K562 (cell line): ENCODE results near the gene ATRAID. TPM values are rescaled to one million over a fixed set of nuclear protein-coding genes. Genes with fewer than 3 reads are reported as not detected.

Source experiments
- ATAC-seq: fragments of 200-7000 bp; cut with Tn5 transposase; 3 replicates; pipeline ENCODE4 v1.9.1; 2020; ENCODE audit warnings: moderate library complexity
- BruUV-seq: library from RNA; stranded (reverse); fragments of 400-500 nt; replicated peaks from 2 replicates; lab custom pipeline; 2021; lab: Mats Ljungman, UMichigan
- CTCF ChIA-PET: fragments of 300-600 bp; formaldehyde crosslinking; extraction: SDS; loops from one replicate; lab custom pipeline; 2021; ENCODE audit warnings: low intra/inter-chr PET ratio; lab: Yijun Ruan, JAX
- POLR2A ChIA-PET: fragments of 300-600, 350-650 bp; sonication (Branson Sonifier 250); formaldehyde crosslinking; extraction: SDS; loops from one replicate; lab custom pipeline; 2021; ENCODE audit warnings: antibody characterized with exemption, inconsistent platforms; lab: Yijun Ruan, JAX
- DNase-seq, 4 experiments: peaks; one replicate each; pipeline versions ENCODE4 v3.0.0 to v3.0.0-alpha.2; 2011 to 2018; ENCODE audit warnings: low spot score in 3 of 4, mixed read lengths in 3 of 4; ENCODE audit errors: extremely low read depth in 1 of 4
- FAIRE-seq: peaks from 2 replicates; lab custom pipeline; 2011; peaks lifted over from hg19 to GRCh38; lab: Jason Lieb, UNC
- H2AFZ ChIP-seq: 2 replicates; pipeline ENCODE4 v1.6.0; 2011; ENCODE audit warnings: low read depth, low read length, control low read depth, inconsistent platforms
- H3K27ac ChIP-seq: fragments of 200-600 bp; 3 replicates; pipeline ENCODE4 v1.8.0; 2011; ENCODE audit warnings: low read depth, mild to moderate bottlenecking, control low read depth, inconsistent platforms, low read length, moderate library complexity, mixed read lengths; ENCODE audit errors: extremely low read depth
- H3K27me3 ChIP-seq, 2 experiments: fragments of 300-600 bp in 1 of 2; 2 replicates in 1 of 2; 3 replicates in 1 of 2; pipeline versions ENCODE4 v1.6.0 to v1.8.0; 2011; ENCODE audit warnings: inconsistent platforms in 2 of 2, low read length in 2 of 2, mild to moderate bottlenecking in 1 of 2, mixed read lengths in 1 of 2, moderate library complexity in 1 of 2; ENCODE audit not compliant: control insufficient read depth in 2 of 2, insufficient read depth in 2 of 2
- H3K36me3 ChIP-seq: fragments of 300-600 bp; 3 replicates; pipeline ENCODE4 v1.8.0; 2011; ENCODE audit warnings: mild to moderate bottlenecking, low read length, inconsistent platforms; ENCODE audit not compliant: control insufficient read depth, insufficient read depth
- H3K4me1 ChIP-seq, 2 experiments: fragments of 200-600 bp in 1 of 2; replicated peaks in 1 of 2; 2 replicates in 1 of 2; 3 replicates in 1 of 2; pipeline versions ENCODE4 v1.5.1 to v1.8.0; 2011; ENCODE audit warnings: inconsistent platforms in 2 of 2, low read length in 2 of 2, mild to moderate bottlenecking in 1 of 2, mixed read lengths in 1 of 2, moderate library complexity in 1 of 2; ENCODE audit not compliant: control insufficient read depth in 2 of 2, insufficient read depth in 2 of 2
- H3K4me2 ChIP-seq: 2 replicates; pipeline ENCODE4 v1.6.1; 2011; ENCODE audit warnings: low read length, control low read depth, inconsistent platforms, mixed read lengths; ENCODE audit not compliant: insufficient read depth
- H3K4me3 ChIP-seq: fragments of 200-600 bp; sonication (generic), shearing (Covaris generic); 2 replicates; pipeline ENCODE4 v1.5.1; 2016; ENCODE audit warnings: control low read depth, inconsistent platforms
- H3K79me2 ChIP-seq: fragments of 200-600 bp; 3 replicates; pipeline ENCODE4 v1.8.0; 2011; ENCODE audit warnings: low read length, inconsistent platforms; ENCODE audit not compliant: control insufficient read depth, insufficient read depth
- H3K9ac ChIP-seq, 2 experiments: 2 replicates each; pipeline versions ENCODE4 v1.6.0 to v1.6.1; 2011; ENCODE audit warnings: low read depth in 2 of 2, low read length in 2 of 2, control low read depth in 1 of 2, inconsistent platforms in 1 of 2, mild to moderate bottlenecking in 1 of 2, mixed read lengths in 1 of 2; ENCODE audit not compliant: insufficient read depth in 1 of 2
- H3K9me1 ChIP-seq: one replicate; pipeline ENCODE4 v1.6.0; 2011; ENCODE audit warnings: inconsistent platforms, mild to moderate bottlenecking, low read length, moderate library complexity; ENCODE audit not compliant: control insufficient read depth, insufficient read depth
- H3K9me3 ChIP-seq: replicated peaks from 2 replicates; pipeline ENCODE4 v1.5.1; 2011; ENCODE audit warnings: low read depth, low read length, inconsistent platforms; ENCODE audit not compliant: control insufficient read depth, insufficient read depth
- H4K20me1 ChIP-seq: replicated peaks from 2 replicates; pipeline ENCODE4 v1.6.1; 2011; ENCODE audit warnings: low read length, inconsistent platforms, mixed read lengths; ENCODE audit not compliant: control insufficient read depth, insufficient read depth
- CEBPB ChIP-seq: fragments of 450-650 bp; IDR thresholded peaks from 2 replicates; pipeline ENCODE4 v1.6.1; 2016; ENCODE audit warnings: missing genetic modification characterization, missing compliant biosample characterization
- CEBPG ChIP-seq, 3 experiments: fragments of 200-800 bp in 1 of 3; sonication (Bioruptor generic) in 1 of 3; sonication (generic) in 1 of 3; formaldehyde crosslinking in 1 of 3; IDR thresholded peaks in 2 of 3; conservative IDR thresholded peaks in 1 of 3; 2 replicates each; pipeline versions ENCODE4 v1.6.1 to v1.8.0; 2016 to 2022; ENCODE audit warnings: missing compliant biosample characterization in 2 of 3, missing genetic modification characterization in 2 of 3, mild to moderate bottlenecking in 1 of 3, missing genetic modification reagents in 1 of 3
- EHMT2 ChIP-seq: fragments of 450-650 bp; IDR thresholded peaks from 2 replicates; pipeline ENCODE4 v1.6.1; 2018; ENCODE audit warnings: antibody characterized with exemption
- NFE2 ChIP-seq: IDR thresholded peaks from 2 replicates; pipeline ENCODE4 v1.6.1; 2014; ENCODE audit warnings: antibody characterized with exemption, low read depth
- PRMT5 ChIP-seq: sonication (generic); formaldehyde crosslinking; IDR thresholded peaks from 2 replicates; pipeline ENCODE4 v1.5.0; 2020; ENCODE audit warnings: missing genetic modification reagents
- RB1 ChIP-seq: fragments of 450-650 bp; IDR thresholded peaks from 2 replicates; pipeline ENCODE4 v1.6.1; 2017; ENCODE audit warnings: low read depth, mild to moderate bottlenecking
- ZNF436 ChIP-seq: fragments of 250-450, 450-650 bp; sonication (Bioruptor Pico); formaldehyde crosslinking; IDR thresholded peaks from 2 replicates; pipeline ENCODE4 v1.7.0; 2020; ENCODE audit warnings: mild to moderate bottlenecking
- ZNF766 ChIP-seq: fragments of 200-800 bp; sonication (Bioruptor generic); conservative IDR thresholded peaks from 2 replicates; pipeline ENCODE4 v1.6.1; 2016; ENCODE audit warnings: missing genetic modification characterization, missing compliant biosample characterization
- WGBS: fragments of 100-300 bp; shearing (Covaris generic); methylation state at CpG from one replicate; pipeline ENCODE4 v1.1.6; 2016; ENCODE audit warnings: low coverage, mixed read lengths; ENCODE audit not compliant: insufficient coverage; ENCODE audit errors: missing lambda C conversion rate; 5-methylcytosine and 5-hydroxymethylcytosine counted together
- in situ Hi-C: fragments of 300-500 bp; cut with MboI; formaldehyde crosslinking; loops from 4 replicates; pipeline ENCODE4 v1.15.0; 2018; ENCODE audit warnings: inconsistent platforms, mixed read lengths
- intact Hi-C: fragments of 100-400 bp; cut with micrococcal nuclease; formaldehyde crosslinking; loops from 2 replicates; pipeline ENCODE4 v1.14.2; 2022
- polyA plus RNA-seq, 8 experiments: library from polyadenylated mRNA; depleted of rRNA in 4 of 8; stranded (reverse) in 5 of 8; unstranded in 3 of 8; fragments of >200 nt; fragmentation: Nextera tagmentation in 2 of 8; fragmentation: Illumina TruSeq in 1 of 8; extraction: Ambion mirVana in 2 of 8; extraction: Trizol in 1 of 8; gene quantifications; 2 replicates each; pipeline versions ENCODE4 v1.2.1 to v1.2.3, GENCODE V29; 2011 to 2014; ENCODE audit warnings: inconsistent platforms in 1 of 8, missing spikeins in 1 of 8
- total RNA-seq, 7 experiments: library from RNA; depleted of rRNA in 6 of 7; stranded (reverse); fragments of >200 nt in 6 of 7; fragmentation: Illumina TruSeq in 2 of 7; extraction: Trizol in 2 of 7; gene quantifications; 2 replicates each; pipeline versions ENCODE4 v1.2.1 to v1.2.3, GENCODE V29; 2011 to 2021; ENCODE audit warnings: low replicate concordance in 1 of 7
- TF ChIP-seq, protein P1 (sequence below): fragments of 250-450 bp; sonication (Bioruptor Pico); IDR thresholded peaks from 2 replicates; pipeline ENCODE4 v1.8.0; 2021; ENCODE audit warnings: mild to moderate bottlenecking, moderate library complexity
- TF ChIP-seq, protein P2 (sequence below): sonication (generic); formaldehyde crosslinking; IDR thresholded peaks from 2 replicates; pipeline ENCODE4 v1.8.0; 2023; ENCODE audit warnings: missing genetic modification reagents, mild to moderate bottlenecking, borderline replicate concordance

The ATRAID gene
- total and polyA plus RNA-seq, 9 of the 15 experiments (the other 6 are each of a cell fraction or from before 2014, with no cell fraction given) = 70.2 to 187 (median 108) TPM

DNA sequence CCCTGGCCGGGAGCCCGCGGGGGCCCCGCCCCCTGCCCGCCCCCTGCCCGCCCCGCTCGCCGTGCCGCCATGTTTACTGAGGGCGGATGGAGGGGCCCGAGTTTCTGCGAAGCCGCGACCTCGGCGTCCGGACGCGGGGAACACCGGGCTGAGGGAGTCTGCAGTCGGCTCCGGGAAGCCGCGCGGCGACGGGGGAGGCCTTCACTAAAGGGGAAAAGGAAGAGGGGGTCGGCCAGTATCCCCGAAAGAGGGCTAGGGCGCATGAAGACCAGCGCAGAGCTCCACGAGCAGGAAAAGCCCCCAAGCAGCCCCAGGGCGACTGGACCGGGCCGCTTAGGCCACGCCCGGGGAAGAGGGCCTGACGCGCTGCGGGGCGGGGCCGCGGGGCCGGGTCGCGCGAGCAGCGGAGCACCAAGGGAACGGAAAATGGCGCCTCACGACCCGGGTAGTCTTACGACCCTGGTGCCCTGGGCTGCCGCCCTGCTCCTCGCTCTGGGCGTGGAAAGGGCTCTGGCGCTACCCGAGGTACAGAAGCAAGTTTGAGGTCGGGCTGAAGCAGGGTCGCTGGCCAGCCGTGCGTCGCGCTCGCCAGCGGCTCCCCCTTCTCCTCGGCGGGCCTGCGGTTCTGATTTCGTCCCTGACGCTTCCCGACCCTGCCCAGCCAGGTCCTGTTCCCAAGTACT is at the start of gene ATRAID, which contains the start of gene SLC5A6 (continued):
- TF ChIP-seq PRMT5 = no peak

DNA sequence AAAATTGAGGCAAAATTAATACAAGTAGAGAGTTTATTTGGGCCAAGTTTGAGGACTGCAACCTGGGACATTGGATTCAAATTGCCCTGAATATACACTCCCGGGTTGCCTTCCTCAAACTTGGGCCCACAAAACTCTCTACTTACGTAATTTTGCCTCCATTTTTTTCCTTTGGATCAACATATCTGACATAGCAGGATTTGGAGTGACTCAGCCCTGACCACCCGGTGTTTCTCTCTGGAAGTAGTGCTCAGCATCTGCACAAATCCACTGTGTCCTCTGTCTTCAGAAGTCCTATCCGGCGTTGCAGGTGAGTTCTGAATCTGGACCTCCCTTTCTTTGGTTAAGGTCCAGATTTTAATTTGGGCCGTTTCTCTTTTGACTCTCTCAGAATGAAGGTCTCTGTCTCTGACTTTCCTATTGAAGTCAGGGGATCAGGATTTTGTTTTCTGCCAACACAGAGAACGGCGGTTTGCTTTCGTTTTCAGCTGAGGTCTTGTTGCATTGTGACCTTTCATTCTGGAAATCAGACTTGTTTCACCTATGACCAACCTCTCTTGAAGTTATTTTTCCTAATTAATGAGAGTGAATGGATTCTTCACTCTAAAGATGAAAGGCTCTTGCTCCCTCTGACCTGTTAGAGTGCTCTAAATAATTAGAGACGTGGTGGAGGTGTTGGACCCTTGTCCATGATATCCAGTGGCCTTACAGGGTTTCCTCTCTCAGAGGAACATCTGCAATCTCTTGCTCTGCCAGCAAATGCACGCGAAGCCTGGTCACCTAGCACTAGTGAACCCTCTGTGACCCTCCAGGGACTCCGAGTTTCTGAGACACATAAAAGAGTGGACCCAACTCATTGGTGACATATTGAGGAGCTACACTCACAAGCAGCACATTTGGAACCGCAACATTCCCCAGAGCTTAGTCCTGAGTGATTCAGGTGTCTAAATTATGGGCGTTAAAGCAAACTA is 49.4 kb upstream of the ATRAID start:
- ChIA-PET CTCF (no interaction called here), POLR2A (interaction anchor here (1.8 kb wide), 1 partner anchor 10 kb away, joined by 6 read pairs; no protein-coding TSS in a partner anchor)
- intact Hi-C loops = no loop called here
- Histone ChIP-seq H3K36me3 (no peaks in the 10 kb centered on the region), H2AFZ (peak overlapping the region; percentile 86), H3K79me2 (no peaks in the 10 kb centered on the region), H3K9me1 (no peaks in the 10 kb centered on the region), H3K27ac (no peak overlapping the region), H4K20me1 (no peaks in the 10 kb centered on the region), H3K9ac (peak overlapping the region; percentile 13 to 31; a peak in 3 of 4 replicates), H3K27me3 (no peaks in the 10 kb centered on the region), H3K4me2 (peak overlapping the region; percentile 55), H3K4me1 (peaks cover 0 to 13% of the 10 kb centered on the region in 2 experiments; a peak in 3 of 5 replicates), H3K9me3 (no peaks in the 10 kb centered on the region), H3K4me3 (0 out of 2 replicates have a peak overlapping the region, but pooled peaks have one; percentile 5)
- 29% methylated on average over 15 of the region's 15 CpGs for WGBS
- peak; percentile 52; the same call in 2 of the 3 replicates for ATAC-seq
- in situ Hi-C loops = no loop called here
- no TSS peak for BruUV-seq
- peak in 3 of 4 experiments; percentile 33 to 47 (median 47) for DNase-seq
- peak; percentile 37 for FAIRE-seq
- TF ChIP-seq CEBPG (CRISPR knock-in tag; IDR thresholded peaks at IDR 0.05) (no peak), CEBPG (tag; conservative IDR thresholded peaks at IDR 0.05 in 1 of 2, IDR thresholded peaks at IDR 0.05 in 1 of 2) (0 out of 4 replicates have a peak, but pooled peaks have one; percentile 16 to 24), EHMT2 (no peak), NFE2 (peak; percentile 57), CEBPB (peak; percentile 53), ZNF766 (CRISPR knock-in tag) (no peak), RB1 (no peak), ZNF436 (CRISPR knock-in tag) (no peak)
- TF ChIP-seq, protein P1, sequence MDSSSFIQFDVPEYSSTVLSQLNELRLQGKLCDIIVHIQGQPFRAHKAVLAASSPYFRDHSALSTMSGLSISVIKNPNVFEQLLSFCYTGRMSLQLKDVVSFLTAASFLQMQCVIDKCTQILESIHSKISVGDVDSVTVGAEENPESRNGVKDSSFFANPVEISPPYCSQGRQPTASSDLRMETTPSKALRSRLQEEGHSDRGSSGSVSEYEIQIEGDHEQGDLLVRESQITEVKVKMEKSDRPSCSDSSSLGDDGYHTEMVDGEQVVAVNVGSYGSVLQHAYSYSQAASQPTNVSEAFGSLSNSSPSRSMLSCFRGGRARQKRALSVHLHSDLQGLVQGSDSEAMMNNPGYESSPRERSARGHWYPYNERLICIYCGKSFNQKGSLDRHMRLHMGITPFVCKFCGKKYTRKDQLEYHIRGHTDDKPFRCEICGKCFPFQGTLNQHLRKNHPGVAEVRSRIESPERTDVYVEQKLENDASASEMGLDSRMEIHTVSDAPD (CRISPR knock-in tag) = no peak
- TF ChIP-seq, protein P2, sequence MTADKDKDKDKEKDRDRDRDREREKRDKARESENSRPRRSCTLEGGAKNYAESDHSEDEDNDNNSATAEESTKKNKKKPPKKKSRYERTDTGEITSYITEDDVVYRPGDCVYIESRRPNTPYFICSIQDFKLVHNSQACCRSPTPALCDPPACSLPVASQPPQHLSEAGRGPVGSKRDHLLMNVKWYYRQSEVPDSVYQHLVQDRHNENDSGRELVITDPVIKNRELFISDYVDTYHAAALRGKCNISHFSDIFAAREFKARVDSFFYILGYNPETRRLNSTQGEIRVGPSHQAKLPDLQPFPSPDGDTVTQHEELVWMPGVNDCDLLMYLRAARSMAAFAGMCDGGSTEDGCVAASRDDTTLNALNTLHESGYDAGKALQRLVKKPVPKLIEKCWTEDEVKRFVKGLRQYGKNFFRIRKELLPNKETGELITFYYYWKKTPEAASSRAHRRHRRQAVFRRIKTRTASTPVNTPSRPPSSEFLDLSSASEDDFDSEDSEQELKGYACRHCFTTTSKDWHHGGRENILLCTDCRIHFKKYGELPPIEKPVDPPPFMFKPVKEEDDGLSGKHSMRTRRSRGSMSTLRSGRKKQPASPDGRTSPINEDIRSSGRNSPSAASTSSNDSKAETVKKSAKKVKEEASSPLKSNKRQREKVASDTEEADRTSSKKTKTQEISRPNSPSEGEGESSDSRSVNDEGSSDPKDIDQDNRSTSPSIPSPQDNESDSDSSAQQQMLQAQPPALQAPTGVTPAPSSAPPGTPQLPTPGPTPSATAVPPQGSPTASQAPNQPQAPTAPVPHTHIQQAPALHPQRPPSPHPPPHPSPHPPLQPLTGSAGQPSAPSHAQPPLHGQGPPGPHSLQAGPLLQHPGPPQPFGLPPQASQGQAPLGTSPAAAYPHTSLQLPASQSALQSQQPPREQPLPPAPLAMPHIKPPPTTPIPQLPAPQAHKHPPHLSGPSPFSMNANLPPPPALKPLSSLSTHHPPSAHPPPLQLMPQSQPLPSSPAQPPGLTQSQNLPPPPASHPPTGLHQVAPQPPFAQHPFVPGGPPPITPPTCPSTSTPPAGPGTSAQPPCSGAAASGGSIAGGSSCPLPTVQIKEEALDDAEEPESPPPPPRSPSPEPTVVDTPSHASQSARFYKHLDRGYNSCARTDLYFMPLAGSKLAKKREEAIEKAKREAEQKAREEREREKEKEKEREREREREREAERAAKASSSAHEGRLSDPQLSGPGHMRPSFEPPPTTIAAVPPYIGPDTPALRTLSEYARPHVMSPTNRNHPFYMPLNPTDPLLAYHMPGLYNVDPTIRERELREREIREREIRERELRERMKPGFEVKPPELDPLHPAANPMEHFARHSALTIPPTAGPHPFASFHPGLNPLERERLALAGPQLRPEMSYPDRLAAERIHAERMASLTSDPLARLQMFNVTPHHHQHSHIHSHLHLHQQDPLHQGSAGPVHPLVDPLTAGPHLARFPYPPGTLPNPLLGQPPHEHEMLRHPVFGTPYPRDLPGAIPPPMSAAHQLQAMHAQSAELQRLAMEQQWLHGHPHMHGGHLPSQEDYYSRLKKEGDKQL (CRISPR knock-in tag) = no peak
